Measurements from ENCODE around the gene FAT4.

FAT4 gene

DNA sequence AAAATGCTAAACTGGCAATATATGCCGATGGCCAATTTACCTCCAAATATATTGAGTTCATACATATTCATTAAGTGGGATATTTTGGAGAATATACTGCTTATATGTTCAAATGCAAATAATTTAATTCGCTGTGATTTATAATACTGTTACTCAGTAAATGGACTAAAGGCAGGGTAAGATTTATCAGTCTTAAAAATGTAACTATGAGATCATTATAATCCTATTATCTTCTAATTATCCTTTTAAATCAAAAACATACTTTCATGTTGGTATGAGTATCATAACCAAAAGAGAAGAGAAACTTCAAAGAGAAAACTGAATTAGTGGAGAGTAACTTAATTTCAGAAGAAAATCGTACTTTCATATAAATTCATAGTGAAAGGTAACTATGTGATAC, 44.6 kb downstream of the FAT4 start:
- no peak for DNase-seq (ENCODE audit: low read depth)
- TF ChIP-seq, protein P1, sequence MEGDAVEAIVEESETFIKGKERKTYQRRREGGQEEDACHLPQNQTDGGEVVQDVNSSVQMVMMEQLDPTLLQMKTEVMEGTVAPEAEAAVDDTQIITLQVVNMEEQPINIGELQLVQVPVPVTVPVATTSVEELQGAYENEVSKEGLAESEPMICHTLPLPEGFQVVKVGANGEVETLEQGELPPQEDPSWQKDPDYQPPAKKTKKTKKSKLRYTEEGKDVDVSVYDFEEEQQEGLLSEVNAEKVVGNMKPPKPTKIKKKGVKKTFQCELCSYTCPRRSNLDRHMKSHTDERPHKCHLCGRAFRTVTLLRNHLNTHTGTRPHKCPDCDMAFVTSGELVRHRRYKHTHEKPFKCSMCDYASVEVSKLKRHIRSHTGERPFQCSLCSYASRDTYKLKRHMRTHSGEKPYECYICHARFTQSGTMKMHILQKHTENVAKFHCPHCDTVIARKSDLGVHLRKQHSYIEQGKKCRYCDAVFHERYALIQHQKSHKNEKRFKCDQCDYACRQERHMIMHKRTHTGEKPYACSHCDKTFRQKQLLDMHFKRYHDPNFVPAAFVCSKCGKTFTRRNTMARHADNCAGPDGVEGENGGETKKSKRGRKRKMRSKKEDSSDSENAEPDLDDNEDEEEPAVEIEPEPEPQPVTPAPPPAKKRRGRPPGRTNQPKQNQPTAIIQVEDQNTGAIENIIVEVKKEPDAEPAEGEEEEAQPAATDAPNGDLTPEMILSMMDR (IDR thresholded peaks at IDR 0.05; ENCODE audit: low read depth, low read length, missing control alignments), result no peak
- no peak overlapping the region for H3K4me3 ChIP-seq (ENCODE audit: low read depth, low read length)
- in situ Hi-C loops (cut with HindIII; ENCODE audit: low sequenced_read_pairs), result no loop called here

DNA sequence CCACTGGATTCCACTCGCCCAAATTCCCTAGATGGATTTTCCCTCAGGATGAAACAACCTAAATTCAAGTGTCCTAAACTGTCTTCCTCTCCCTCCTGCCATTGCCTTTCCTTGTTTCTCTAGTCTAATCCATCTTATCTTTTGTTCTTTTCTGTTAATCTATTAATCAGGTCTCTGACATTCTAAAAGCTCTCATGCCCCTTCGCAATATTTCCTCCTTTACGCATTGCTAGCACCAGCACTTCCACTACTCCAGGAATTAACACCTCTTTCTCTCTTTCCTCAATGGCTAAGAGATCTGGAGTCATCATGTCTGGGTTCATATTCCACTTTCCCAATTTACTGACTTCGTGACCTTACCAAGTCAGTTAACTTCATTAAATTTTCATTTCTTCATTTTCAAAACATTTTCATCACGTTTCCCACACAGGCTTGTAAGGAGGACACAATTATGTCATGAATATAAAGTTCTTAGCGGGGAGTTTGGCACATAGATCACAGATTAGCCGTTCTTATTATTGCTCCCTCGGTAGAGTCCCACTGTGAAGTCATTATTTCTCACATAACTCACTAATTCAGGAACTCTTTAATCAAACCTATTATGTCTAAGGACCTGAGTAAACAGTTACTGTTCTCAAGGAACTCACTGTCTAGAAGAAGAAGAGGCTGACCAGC, 45.3 kb downstream of the FAT4 start:
- in situ Hi-C loops (cut with HindIII; ENCODE audit: low sequenced_read_pairs), result no loop called here
- no peak overlapping the region for H3K4me3 ChIP-seq (ENCODE audit: low read depth, low read length)
- TF ChIP-seq, protein P1 (IDR thresholded peaks at IDR 0.05; ENCODE audit: low read depth, low read length, missing control alignments), result no peak
- no peak for DNase-seq (ENCODE audit: low read depth)

DNA sequence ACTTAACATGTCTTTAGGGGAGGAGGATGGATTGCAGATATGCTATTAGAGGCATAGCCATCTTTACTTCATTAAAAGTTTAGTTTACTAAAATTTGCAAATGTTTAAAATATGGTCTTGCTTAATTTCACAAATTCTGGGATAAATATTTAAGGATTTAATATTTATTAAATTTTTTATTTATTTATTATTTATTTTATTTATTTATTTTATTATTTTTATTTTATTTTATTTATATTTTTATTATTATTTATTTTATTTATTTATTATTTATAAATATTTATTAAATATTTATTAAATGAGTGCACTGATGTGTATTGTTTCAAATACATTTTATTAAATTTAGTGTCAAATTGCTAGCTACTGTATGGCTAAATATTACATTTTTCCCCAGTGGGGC, 46.0 kb downstream of the FAT4 start:
- in situ Hi-C loops (cut with HindIII; ENCODE audit: low sequenced_read_pairs), result no loop called here
- no peak overlapping the region for H3K4me3 ChIP-seq (ENCODE audit: low read depth, low read length)
- no peak for DNase-seq (ENCODE audit: low read depth)
- TF ChIP-seq, protein P1 (IDR thresholded peaks at IDR 0.05; ENCODE audit: low read depth, low read length, missing control alignments), result no peak

All from astrocyte of the cerebellum (primary cell).